ENCODE results near the gene LRRK2.

LRRK2 gene

GRCh38 chr12:40184493-40185302, 40.1 kb upstream of the LRRK2 start:
- no peak for DNase-seq (ENCODE audit: low read depth)
- TF ChIP-seq, protein P1, sequence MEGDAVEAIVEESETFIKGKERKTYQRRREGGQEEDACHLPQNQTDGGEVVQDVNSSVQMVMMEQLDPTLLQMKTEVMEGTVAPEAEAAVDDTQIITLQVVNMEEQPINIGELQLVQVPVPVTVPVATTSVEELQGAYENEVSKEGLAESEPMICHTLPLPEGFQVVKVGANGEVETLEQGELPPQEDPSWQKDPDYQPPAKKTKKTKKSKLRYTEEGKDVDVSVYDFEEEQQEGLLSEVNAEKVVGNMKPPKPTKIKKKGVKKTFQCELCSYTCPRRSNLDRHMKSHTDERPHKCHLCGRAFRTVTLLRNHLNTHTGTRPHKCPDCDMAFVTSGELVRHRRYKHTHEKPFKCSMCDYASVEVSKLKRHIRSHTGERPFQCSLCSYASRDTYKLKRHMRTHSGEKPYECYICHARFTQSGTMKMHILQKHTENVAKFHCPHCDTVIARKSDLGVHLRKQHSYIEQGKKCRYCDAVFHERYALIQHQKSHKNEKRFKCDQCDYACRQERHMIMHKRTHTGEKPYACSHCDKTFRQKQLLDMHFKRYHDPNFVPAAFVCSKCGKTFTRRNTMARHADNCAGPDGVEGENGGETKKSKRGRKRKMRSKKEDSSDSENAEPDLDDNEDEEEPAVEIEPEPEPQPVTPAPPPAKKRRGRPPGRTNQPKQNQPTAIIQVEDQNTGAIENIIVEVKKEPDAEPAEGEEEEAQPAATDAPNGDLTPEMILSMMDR (conservative IDR thresholded peaks at IDR 0.05; ENCODE audit: low read depth, low read length), result no peak
- no peak overlapping the region for H3K4me3 ChIP-seq (ENCODE audit: low read length)

DNA sequence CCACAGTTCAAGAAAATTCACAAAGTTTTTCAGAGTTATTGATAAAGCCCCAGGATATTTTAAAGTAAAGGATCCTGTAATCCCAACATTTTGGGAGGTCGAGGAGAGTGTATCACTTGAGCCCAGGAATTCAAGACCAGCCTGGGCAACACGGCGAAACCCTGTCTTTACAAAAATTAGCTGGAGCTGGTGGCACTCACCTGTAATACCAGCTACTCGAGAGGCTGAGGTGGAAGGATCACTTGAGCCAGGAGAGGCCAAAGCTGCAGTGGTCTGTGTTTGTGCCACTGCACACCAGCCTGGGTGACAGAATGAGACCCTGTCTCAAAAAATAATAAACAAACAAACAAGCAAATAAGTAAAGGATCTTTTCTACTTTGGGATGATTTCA, 39.5 kb upstream of the LRRK2 start:
- no peak for DNase-seq (ENCODE audit: low read depth)
- TF ChIP-seq, protein P1 (conservative IDR thresholded peaks at IDR 0.05; ENCODE audit: low read depth, low read length), result no peak
- H3K4me3 ChIP-seq (ENCODE audit: low read length), result no peak overlapping the region

GRCh38 chr12:40188558-40189320, 36.1 kb upstream of the LRRK2 start:
- TF ChIP-seq, protein P1 (conservative IDR thresholded peaks at IDR 0.05; ENCODE audit: low read depth, low read length), result no peak
- no peak overlapping the region for H3K4me3 ChIP-seq (ENCODE audit: low read length)
- DNase-seq (ENCODE audit: low read depth), result no peak

GRCh38 chr12:40192704-40193255, 32.0 kb upstream of the LRRK2 start:
- H3K4me3 ChIP-seq (ENCODE audit: low read length), result no peak overlapping the region
- DNase-seq (ENCODE audit: low read depth), result no peak
- TF ChIP-seq, protein P1 (conservative IDR thresholded peaks at IDR 0.05; ENCODE audit: low read depth, low read length), result no peak

- TF ChIP-seq, protein P1 (conservative IDR thresholded peaks at IDR 0.05; ENCODE audit: low read depth, low read length), result no peak
- DNase-seq (ENCODE audit: low read depth), result no peak
- no peak overlapping the region for H3K4me3 ChIP-seq (ENCODE audit: low read length)
These were observed 30.0 kb upstream of the LRRK2 start for GRCh38 chr12:40194846-40195245.

GRCh38 chr12:40197590-40197989, 27.2 kb upstream of the LRRK2 start:
- TF ChIP-seq, protein P1 (conservative IDR thresholded peaks at IDR 0.05; ENCODE audit: low read depth, low read length), result no peak
- no peak for DNase-seq (ENCODE audit: low read depth)
- no peak overlapping the region for H3K4me3 ChIP-seq (ENCODE audit: low read length)

All from retinal pigment epithelial cell (primary cell).